ENCODE data around the gene ANKRD11. TPM values are rescaled to one million over a fixed set of nuclear protein-coding genes. Genes with fewer than 3 reads are reported as not detected.

Gene ANKRD11
- total RNA-seq, 2 donors from 2014 or later = 118 to 159 TPM

DNA sequence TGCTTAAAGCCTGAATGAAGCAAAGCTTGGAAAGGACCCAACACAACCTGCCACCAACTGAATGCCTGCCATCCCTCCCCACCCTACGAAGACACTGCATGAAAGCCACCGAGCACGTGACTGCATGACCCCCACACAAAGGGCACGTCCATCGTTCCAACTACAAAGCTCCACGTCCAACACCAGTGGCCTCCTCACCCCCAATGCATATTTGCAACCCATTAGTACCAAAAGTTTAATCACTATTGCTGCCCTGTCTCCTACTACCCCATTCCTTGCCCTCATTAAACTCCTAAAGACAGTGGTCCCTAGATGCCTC is 43.4 kb downstream of the ANKRD11 start:
- Histone ChIP-seq H3K27ac (ENCODE audit: low read depth, low read length) (peak overlapping the region; percentile 55), H3K27me3 (ENCODE audit: control insufficient read depth, insufficient read depth, low read length, poor library complexity, severe bottlenecking) (no peaks in the 10 kb centered on the region), H3K4me1 (ENCODE audit: control insufficient read depth, insufficient read depth, low read length) (peaks cover 10% of the 10 kb centered on the region), H3K4me3 (ENCODE audit: low read length) (no peak overlapping the region), H3K9ac (ENCODE audit: extremely low read depth, low read length, poor library complexity, severe bottlenecking) (no peak overlapping the region), H3K36me3 (ENCODE audit: control insufficient read depth, insufficient read depth, low read length) (no peaks in the 10 kb centered on the region), H3K9me3 (ENCODE audit: control insufficient read depth, low read length) (no peaks in the 10 kb centered on the region)
- Mint-ChIP-seq H3K9me3 (no peaks in the 10 kb centered on the region), H3K36me3 (ENCODE audit: low read depth) (peaks cover 6% of the 10 kb centered on the region), H3K4me1 (peaks cover 67% of the 10 kb centered on the region), H3K27ac (peak overlapping the region; percentile 23), H3K4me3 (no peak overlapping the region), H3K27me3 (ENCODE audit: insufficient read depth) (peaks cover 2% of the 10 kb centered on the region)
- 81 to 87% methylated on average over 5 to 6 of the region's 6 CpGs for WGBS, 2 experiments (ENCODE audit: insufficient coverage in 1 of 2, insufficient read length in 1 of 2)
- DNase-seq = no peak
- TF ChIP-seq, protein P1, sequence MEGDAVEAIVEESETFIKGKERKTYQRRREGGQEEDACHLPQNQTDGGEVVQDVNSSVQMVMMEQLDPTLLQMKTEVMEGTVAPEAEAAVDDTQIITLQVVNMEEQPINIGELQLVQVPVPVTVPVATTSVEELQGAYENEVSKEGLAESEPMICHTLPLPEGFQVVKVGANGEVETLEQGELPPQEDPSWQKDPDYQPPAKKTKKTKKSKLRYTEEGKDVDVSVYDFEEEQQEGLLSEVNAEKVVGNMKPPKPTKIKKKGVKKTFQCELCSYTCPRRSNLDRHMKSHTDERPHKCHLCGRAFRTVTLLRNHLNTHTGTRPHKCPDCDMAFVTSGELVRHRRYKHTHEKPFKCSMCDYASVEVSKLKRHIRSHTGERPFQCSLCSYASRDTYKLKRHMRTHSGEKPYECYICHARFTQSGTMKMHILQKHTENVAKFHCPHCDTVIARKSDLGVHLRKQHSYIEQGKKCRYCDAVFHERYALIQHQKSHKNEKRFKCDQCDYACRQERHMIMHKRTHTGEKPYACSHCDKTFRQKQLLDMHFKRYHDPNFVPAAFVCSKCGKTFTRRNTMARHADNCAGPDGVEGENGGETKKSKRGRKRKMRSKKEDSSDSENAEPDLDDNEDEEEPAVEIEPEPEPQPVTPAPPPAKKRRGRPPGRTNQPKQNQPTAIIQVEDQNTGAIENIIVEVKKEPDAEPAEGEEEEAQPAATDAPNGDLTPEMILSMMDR (conservative IDR thresholded peaks at IDR 0.05) = no peak

DNA sequence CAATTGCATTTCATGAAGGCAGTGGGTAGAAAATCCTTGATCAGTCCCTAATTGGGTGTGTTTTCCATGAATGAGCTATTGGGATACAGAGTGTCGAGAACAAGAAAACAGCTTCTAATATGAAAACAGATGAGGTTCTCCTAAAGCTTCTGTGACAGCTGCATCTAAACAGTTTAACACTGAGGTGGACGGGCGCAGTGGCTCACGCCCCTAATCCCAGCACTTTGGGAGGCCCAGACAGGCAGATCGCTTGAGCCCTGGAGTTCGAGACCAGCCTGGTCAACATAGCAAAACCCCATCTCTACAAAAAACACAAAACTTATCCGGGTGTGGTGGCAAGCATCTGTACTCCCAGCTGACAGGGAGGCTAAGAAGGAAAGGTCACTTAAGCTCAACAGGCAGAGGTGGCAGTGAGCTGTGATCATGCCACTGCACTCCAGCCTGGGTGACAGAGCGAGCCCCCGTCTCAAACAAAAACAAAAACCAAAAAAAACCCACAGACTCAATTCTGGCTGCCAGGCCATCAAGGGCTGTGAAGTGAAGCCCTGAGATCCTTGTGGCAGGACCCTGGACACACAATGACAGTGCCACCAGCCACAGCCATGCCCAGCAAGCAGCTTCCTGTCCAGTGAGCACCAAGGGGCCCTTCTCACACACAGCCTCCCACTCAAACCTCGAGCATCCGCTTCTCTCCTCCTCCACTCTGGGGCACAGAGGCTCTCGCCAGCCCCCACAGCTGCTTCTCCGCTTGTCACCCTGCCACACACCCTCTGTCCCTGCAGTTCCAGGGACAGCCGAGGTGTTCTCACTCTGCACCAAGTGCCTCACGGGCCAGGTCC is 44.0 kb downstream of the ANKRD11 start:
- H3K4me1 ChIP-seq (ENCODE audit: control insufficient read depth, insufficient read depth, low read length) = peaks cover 10% of the 10 kb centered on the region

DNA sequence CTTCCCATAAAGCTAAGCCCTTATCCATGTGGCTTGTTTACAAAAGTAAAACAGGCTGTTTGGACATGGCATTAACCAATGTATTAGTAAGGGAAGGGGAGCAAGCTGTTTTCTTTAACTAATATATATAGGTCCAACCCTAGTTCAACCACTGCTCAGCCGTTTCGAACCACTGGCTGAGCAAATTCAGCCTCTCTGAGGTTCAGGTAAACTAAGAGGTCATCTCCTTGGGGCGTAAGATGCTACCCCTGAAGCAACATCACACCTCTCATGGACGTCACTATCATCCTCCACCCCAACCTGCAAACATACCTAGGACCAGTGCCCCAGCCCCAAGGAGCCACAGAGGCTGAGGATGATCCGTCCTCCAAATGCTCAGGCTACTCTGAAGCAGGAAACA is 45.2 kb downstream of the ANKRD11 start:
- Histone ChIP-seq H3K27ac (ENCODE audit: low read depth, low read length) (no peak overlapping the region), H3K9me3 (ENCODE audit: control insufficient read depth, low read length) (no peaks in the 10 kb centered on the region), H3K27me3 (ENCODE audit: control insufficient read depth, insufficient read depth, low read length, poor library complexity, severe bottlenecking) (no peaks in the 10 kb centered on the region), H3K4me3 (ENCODE audit: low read length) (no peak overlapping the region), H3K9ac (ENCODE audit: extremely low read depth, low read length, poor library complexity, severe bottlenecking) (no peak overlapping the region), H3K36me3 (ENCODE audit: control insufficient read depth, insufficient read depth, low read length) (no peaks in the 10 kb centered on the region), H3K4me1 (ENCODE audit: control insufficient read depth, insufficient read depth, low read length) (peaks cover 4% of the 10 kb centered on the region)
- peaks cover 62% of the 10 kb centered on the region for H3K4me1 Mint-ChIP-seq
- 89 to 94% methylated on average over 1 to 5 of the region's 5 CpGs for WGBS, 2 experiments (ENCODE audit: insufficient coverage in 1 of 2, insufficient read length in 1 of 2)
- H3K36me3 Mint-ChIP-seq (ENCODE audit: low read depth) = peaks cover 8% of the 10 kb centered on the region
- DNase-seq = no peak
- peak overlapping the region; percentile 67 for H3K27ac Mint-ChIP-seq
- TF ChIP-seq, protein P1 (conservative IDR thresholded peaks at IDR 0.05) = no peak
- peak overlapping the region; percentile 11 for H3K4me3 Mint-ChIP-seq
- no peaks in the 10 kb centered on the region for H3K9me3 Mint-ChIP-seq
- peaks cover 2% of the 10 kb centered on the region for H3K27me3 Mint-ChIP-seq (ENCODE audit: insufficient read depth)

More for the DNA sequence above, 44.0 kb downstream of the ANKRD11 start:
- Mint-ChIP-seq H3K9me3 (no peaks in the 10 kb centered on the region), H3K4me3 (no peak overlapping the region), H3K36me3 (ENCODE audit: low read depth) (peaks cover 8% of the 10 kb centered on the region), H3K4me1 (peaks cover 67% of the 10 kb centered on the region), H3K27ac (no peak overlapping the region), H3K27me3 (ENCODE audit: insufficient read depth) (peaks cover 2% of the 10 kb centered on the region)
- no peak overlapping the region for H3K9ac ChIP-seq (ENCODE audit: extremely low read depth, low read length, poor library complexity, severe bottlenecking)
- peak overlapping the region; percentile 55 for H3K27ac ChIP-seq (ENCODE audit: low read depth, low read length)
- no peaks in the 10 kb centered on the region for H3K36me3 ChIP-seq (ENCODE audit: control insufficient read depth, insufficient read depth, low read length)
- H3K9me3 ChIP-seq (ENCODE audit: control insufficient read depth, low read length) = no peaks in the 10 kb centered on the region
- DNase-seq = no peak
- no peaks in the 10 kb centered on the region for H3K27me3 ChIP-seq (ENCODE audit: control insufficient read depth, insufficient read depth, low read length, poor library complexity, severe bottlenecking)
- no peak overlapping the region for H3K4me3 ChIP-seq (ENCODE audit: low read length)
- TF ChIP-seq, protein P1 (conservative IDR thresholded peaks at IDR 0.05) = no peak
- WGBS, 2 experiments (ENCODE audit: insufficient coverage in 1 of 2, insufficient read length in 1 of 2) = 87 to 91% methylated on average over 9 to 15 of the region's 15 CpGs

Measured in endodermal cell (in vitro differentiated cells).